Measurements from ENCODE around the gene UBE2I.

The UBE2I gene

DNA sequence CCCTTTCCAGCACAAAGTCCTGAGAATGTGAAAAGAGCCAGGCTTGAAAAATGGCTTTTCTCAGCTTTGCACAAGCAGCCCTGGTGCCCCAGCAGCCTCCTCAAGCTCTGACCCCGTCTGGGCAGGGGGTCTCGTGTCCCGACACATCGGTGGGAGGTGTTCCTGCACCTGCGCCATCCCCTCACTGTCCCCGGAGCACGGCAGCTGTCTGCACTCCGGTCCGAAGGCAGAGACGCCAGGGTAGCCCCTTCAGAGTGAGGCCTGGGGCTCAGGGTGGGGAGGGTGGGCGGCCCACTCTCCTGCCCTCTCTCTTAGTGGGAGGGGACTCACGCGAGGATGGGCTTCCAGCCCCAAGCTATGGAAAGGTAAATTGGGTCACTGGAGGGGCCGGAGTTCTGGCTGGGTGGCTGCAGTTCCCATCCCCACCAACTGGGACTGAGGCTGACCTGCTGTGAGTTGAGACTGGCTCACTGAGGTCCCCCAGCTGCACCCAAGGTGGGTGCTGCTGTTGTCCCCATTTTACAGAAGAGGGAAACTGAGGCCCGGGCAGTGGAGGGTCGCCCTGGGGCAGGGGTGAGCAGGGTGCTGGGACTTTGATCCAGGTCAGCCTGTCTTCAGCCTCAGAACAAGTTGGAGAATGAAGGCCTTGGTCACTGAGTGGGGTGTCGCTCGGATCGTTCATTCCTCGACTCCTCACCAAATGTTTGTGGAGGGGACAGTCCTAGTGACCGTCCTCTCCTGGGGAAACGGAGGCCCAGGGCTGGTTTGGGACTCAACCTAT lies 21.7 kb downstream of the UBE2I start:
- no peak for DNase-seq

DNA sequence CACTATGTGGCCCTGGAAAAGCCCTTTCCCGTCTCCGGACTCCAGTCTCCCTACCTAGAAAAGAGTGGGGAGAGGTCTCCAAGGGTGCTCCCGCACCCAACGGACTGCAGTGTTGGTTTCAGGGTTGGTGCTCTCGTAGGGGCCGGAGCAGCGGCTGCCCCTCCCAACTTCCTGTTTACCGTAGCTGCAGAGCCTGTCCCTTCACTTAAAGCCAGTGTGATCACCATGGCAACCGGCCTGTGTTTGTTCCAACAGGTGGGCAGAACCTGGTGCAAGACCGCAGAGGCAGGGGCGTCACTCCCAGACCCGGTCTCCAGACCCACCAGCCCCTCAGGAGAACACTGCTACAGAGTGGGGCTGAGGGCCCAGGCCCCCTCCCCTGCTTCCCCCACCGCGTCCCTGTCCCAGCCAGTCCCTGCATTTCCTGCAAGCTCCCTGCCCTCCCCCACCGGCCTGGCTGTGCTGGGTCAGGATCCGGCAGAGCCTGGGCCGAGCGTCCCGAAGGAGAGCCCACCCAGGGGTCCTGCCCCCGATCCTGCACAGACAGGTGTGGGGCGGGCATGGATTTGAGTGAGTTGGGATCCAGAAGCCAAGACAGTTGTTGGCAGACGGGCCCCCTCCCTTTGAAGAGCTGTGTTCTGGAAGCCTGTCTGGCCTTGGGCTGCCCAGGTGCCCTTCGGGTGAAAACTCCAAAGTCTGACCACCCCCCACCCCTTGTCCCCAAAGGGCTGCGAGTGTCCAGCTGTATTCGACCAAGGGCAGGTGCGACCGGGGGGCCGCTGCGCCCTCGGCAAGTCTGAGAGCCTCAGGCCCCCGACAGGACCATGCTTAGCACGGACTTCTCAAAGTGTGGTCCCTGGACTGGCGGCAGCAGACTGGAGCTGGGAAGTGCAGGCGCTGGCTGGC lies 22.5 kb downstream of the UBE2I start:
- DNase-seq = no peak

DNA sequence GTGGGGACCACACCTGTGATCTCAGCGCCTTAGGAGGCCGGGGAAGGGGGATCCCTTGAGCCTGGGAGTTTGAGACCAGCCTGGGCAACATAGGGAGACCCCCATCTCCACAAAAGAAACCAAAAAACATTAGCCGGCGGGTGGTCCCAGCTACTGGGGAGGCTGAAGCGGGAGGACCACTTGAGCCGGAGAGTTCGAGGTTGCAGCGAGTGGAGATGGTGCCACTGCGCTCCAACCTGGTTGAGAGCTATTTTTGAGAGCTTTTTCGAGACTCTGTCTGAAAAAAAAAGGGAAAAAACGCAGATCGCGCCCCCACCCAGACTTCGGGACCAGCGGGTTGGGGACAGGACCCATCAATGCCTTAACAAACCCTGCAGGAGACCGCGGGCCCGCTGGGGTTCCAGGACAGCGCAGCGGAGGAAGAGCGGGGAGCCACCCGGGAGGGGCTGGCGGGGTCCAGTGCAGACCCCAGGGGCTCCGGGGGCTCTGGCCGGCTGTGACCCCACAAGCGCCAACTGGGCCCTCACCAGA lies 23.2 kb downstream of the UBE2I start:
- DNase-seq = no peak

- no peak for DNase-seq
Observed at GRCh38 chr16:1333149-1333812, 23.8 kb downstream of the UBE2I start, which contains the start of gene BAIAP3. BAIAP3 (plus strand) TSS chr16:1333645; CDS start chr16:1338550, 4,905 bp downstream.

DNA sequence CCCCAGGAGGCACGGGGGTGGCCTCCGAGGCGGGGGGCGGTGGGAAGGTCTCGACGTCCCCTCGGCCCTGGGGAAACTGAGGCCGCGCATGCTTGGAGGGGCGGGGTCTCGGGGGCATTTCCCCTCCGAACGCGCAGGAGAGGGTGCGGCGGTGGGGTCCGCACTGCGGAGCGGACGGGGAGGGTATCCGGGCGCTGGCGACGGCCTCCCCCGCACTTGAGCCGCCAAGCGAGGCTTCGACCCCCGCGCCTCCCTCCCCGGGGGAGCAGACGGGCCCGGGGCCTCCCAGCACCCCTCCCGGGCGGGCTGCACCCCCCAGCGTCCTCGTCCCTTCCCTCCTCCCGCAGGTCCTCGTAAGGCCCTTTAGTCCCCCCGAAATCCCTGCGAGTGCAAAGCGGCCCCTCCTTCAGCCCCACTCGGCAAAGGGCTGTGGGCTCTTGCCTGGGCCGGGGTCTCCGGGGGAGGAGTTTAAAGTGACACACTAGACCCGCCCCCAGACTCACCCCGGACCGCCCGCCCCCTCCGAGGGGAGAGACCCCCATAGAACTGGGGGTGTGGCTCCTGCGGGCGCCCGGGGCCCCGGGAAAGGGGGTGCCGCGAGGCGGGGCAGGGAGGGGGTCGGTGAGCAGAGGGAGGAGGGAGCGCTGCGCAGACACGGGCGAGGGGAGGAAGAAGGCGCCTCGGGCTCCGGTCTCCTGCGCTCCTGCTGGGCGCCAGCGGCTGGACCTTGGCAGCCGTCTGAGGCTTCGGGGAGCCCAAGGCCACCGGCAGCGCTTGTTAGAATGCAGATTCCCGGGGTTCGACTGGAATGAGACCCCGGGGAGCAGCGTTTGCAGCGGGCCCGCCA lies 24.6 kb downstream of the UBE2I start:
- DNase-seq = no peak

DNA sequence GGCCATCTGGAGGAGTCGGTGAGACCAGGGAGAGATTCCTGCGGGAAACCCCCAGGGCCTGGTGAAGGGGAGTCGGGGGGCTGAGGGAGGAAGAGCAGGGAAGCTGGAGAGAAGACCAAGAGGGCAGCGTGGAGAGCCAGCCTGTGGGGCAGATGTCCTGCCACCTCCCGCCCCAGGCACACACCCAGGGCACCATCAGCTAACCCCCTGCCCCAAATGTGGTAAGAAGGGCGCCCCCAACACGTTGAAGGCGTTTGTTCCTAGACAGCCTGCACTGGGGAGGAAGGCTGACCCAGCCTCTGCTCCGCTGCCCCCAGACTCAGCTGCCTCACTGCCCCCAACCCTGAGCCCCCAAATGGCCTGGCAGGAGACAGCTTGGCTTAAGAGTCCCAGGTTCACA lies 25.3 kb downstream of the UBE2I start:
- DNase-seq = no peak

GRCh38 chr16:1335211-1335971 lies 26.0 kb downstream of the UBE2I start:
- no peak for DNase-seq

- DNase-seq = no peak
Observed at GRCh38 chr16:1335996-1336395, 26.6 kb downstream of the UBE2I start.

DNA sequence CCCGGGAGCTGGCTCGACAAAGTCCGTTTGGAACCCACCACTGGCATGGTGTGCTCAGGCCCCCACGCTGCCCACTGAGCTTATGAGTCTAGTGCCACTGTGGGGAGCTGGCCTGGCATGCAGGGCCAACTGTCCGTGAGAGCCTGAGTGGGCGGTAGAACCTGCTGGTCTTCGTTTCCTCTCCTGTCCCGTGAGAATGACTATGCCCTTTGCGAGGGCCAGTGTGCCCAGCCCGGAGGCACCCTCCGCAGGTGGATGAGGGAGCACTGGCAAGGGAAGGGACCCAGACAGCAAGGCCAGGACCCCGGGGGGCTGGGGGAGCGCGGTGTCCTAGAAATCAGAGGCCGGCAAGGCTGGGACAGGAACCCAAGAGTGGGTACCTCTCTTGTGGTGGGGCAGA lies 27.2 kb downstream of the UBE2I start:
- DNase-seq = no peak

- no peak for DNase-seq
Observed at GRCh38 chr16:1337486-1337885, 28.1 kb downstream of the UBE2I start.

DNA sequence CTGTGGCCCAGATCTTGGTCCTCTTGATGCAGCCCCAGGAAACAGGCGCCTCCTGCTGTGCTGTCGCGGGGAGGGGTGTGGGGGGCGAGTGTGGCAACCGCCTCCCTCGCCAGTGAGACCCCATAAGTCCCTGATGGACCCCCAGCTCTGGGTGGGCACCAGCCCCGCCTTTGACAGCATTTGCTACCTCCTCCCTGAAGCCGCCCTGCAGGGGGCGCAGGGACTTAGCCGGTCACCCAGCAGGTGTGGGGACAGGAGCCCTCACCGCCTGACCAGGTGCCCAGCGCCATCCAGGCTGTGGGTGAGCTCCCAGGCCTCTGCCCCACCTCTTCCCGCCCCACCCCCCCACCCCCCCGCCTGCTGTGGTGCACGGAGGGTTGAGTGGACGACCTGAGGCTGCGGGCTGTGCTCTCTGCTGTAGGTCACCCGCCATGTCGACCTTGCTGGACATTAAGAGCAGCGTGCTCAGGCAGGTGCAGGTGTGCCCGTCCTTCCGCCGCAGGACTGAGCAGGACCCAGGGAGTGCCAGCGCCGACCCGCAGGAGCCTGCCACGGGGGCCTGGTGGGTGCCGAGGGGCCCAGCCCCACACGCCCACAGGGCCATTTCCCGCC lies 28.8 kb downstream of the UBE2I start:
- DNase-seq = no peak

- no peak for DNase-seq
Observed at GRCh38 chr16:1338855-1339675, 29.6 kb downstream of the UBE2I start.

- no peak for DNase-seq
Observed at GRCh38 chr16:1340730-1341494, 31.5 kb downstream of the UBE2I start.

DNA sequence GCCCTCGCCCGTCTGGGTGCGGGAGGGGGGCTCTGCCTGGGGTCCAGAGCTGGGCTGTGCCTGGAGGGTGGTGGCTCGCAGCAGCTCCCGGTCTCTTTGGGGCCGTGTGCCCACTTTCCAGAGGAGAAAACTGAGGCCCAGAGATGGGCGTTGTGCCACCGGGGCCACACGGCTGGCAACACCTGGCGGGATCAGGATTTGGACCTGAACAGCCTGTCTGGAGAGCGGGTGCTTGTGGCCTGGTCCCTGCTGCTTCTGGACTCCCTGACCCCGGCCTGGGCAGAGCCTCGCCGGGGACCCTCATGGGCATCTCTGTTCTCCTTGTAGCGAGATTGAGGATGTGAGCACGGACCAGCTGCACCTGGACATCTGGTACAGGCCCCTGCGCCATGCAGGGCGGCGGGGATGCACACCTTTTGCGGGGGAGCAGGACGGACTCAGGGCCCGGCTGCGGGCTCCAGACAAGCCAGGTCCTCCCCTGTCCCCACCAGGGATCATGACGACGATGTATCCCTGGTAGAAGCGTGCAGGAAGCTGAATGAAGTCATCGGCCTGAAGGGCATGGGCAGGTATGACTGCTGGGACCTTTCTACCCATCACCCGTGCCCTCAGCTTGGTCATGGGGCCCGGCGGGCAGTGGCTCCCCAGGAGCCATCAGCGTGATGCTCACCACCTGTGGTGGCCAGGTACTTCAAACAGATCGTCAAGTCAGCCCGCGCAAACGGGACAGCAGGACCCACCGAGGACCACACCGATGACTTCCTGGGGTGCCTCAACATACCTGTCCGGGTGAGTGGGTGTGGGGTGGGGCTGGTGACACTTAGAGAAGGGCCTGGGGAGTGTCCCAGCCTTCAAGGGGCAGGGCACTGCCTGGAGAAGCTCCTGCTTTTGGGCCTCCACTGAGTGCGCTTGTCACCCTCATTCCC lies 32.3 kb downstream of the UBE2I start:
- no peak for DNase-seq

DNA sequence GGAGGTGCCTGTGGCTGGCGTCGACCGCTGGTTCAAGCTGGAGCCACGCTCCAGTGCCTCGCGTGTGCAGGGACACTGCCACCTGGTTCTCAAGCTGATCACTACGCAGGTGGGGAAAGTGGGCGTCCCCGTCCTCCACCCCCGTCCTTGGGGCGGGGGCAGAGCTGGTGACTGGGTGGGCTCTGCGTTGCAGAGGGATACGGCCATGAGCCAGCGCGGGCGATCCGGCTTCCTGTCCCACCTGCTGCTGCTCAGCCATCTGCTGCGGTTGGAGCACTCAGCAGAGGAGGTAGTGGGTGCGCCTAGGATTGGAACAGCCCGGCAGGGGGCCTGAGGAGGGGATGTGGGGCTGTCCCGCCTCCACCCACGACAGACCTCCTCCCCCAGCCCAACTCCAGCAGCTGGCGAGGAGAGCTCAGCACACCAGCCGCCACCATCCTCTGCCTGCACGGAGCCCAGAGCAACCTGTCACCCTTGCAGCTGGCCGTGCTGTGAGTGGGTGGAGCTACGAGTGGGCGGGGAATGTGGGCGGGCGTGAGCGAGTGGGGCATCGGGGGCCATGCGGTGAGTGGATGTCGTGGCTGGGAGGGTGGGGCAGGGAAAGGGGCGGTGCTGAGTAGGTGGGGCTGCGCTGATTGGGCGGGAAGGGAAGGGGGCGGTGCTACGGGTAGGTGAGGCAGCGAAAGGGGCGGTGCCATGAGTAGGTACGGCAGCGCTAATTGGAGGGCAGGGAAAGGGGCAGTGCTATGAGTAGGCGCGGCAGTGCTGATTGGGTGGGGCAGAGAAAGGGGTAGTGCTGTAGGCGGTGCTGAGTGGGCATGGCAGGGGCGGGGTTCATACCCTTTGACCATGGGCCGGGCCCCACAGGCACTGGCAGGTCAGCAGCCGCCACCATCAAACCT lies 33.3 kb downstream of the UBE2I start:
- peak; percentile 80 for DNase-seq

DNA sequence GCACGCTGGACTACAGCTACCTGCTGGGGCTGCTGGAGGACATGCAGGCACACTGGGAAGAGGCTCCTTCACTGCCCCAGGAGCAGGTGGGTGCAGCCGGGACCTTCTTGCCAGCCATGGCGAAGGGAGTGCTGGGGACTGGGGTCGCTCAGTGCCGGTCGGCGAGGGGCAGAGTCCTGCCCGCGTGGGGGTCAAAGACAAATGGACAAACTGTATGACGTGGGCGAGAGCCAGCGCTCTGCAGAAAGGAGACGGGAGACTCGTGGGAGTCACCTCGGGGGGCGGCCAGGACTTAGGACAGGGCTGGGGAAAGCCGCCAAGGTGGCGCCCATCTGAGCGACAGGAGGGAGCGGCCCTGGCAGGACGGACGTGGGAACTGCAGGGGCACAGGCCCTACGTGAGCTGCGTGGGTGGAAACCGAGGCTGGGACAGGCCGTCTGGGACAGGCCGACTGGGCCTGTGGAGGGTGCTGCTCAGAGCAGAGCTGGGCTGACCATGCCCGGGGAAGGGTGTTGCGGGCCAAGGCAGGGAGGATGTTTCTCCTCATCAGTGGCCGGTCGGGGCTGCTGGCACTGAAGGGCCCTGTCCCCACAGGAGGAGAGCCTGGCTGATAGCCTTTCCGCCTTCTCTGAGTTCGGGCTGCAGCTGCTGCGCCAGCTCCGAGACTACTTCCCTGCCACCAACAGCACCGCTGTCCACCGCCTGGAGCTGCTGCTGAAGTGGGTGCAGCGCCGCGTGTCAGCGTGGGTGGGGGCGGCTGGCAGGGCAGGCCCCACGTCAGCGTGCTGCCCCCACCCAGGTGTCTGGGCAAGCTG lies 34.2 kb downstream of the UBE2I start:
- DNase-seq = no peak
